Measurements from ENCODE around the gene GPR155. TPM values are rescaled to one million over a fixed set of nuclear protein-coding genes. Genes with fewer than 3 reads are reported as not detected.
"Not testable (repeated sequence)": the region's sequence is repeated elsewhere in the genome, so short reads cannot be mapped to it uniquely, and the experiment has no call there.

GPR155 gene
- total RNA-seq, 1 experiment from 2014 or later: 0.46 TPM

GRCh38 chr2:174438146-174438886 lies 48.5 kb downstream of the GPR155 start:
- no peak for DNase-seq (ENCODE audit: low read depth)

- no peak for DNase-seq (ENCODE audit: low read depth)
Measured at GRCh38 chr2:174436351-174436750, 50.5 kb downstream of the GPR155 start.

GRCh38 chr2:174431902-174432301 lies 54.9 kb downstream of the GPR155 start:
- DNase-seq (ENCODE audit: low read depth): no peak

GRCh38 chr2:174430066-174430465 lies 56.8 kb downstream of the GPR155 start:
- no peak for DNase-seq (ENCODE audit: low read depth)

- DNase-seq (ENCODE audit: low read depth): no peak
Measured at GRCh38 chr2:174428214-174428613, 58.6 kb downstream of the GPR155 start.

GRCh38 chr2:174412256-174412655 lies 74.6 kb downstream of the GPR155 start:
- no peak for DNase-seq (ENCODE audit: low read depth)

- DNase-seq (ENCODE audit: low read depth): not testable (repeated sequence)
Measured at GRCh38 chr2:174410039-174410438, 76.8 kb downstream of the GPR155 start.

- DNase-seq (ENCODE audit: low read depth): no peak
Measured at GRCh38 chr2:174403628-174404027, 83.2 kb downstream of the GPR155 start.

- no peak for DNase-seq (ENCODE audit: low read depth)
Measured at GRCh38 chr2:174400853-174401252, 86.0 kb downstream of the GPR155 start.

- no peak for DNase-seq (ENCODE audit: low read depth)
Measured at GRCh38 chr2:174399171-174399570, 87.7 kb downstream of the GPR155 start.

GRCh38 chr2:174397773-174398172 lies 89.1 kb downstream of the GPR155 start:
- DNase-seq (ENCODE audit: low read depth): no peak

- peak; percentile 3 for DNase-seq (ENCODE audit: low read depth)
Measured at GRCh38 chr2:174395969-174396630, 90.7 kb downstream of the GPR155 start.

- DNase-seq (ENCODE audit: low read depth): peak; percentile 75
Measured at GRCh38 chr2:174395284-174395968, 91.4 kb downstream of the GPR155 start, which contains the start of gene SCRN3. Gene SCRN3 (plus strand): TSS chr2:174395730. CDS start chr2:174398284, 2,554 bp downstream.

GRCh38 chr2:174392706-174393105 lies 94.1 kb downstream of the GPR155 start:
- no peak for DNase-seq (ENCODE audit: low read depth)

- not testable (repeated sequence) for DNase-seq (ENCODE audit: low read depth)
Measured at GRCh38 chr2:174390303-174390702, 96.5 kb downstream of the GPR155 start.

GRCh38 chr2:174389542-174389941 lies 97.3 kb downstream of the GPR155 start:
- no peak for DNase-seq (ENCODE audit: low read depth)

- DNase-seq (ENCODE audit: low read depth): not testable (repeated sequence)
Measured at GRCh38 chr2:174388706-174389105, 98.1 kb downstream of the GPR155 start.

GRCh38 chr2:174385201-174385600 lies 101.6 kb downstream of the GPR155 start:
- no peak for DNase-seq (ENCODE audit: low read depth)

GRCh38 chr2:174383796-174384195 lies 103.0 kb downstream of the GPR155 start:
- DNase-seq (ENCODE audit: low read depth): no peak
